ENCODE measurements around the gene MCTP2. TPM values are rescaled to one million over a fixed set of nuclear protein-coding genes. Genes with fewer than 3 reads are reported as not detected.

The MCTP2 gene
- total and polyA plus RNA-seq, 2 of the 8 experiments (the other 6 are each of a cell fraction or from before 2014, with no cell fraction given) = 3.4 to 4.5 TPM

DNA sequence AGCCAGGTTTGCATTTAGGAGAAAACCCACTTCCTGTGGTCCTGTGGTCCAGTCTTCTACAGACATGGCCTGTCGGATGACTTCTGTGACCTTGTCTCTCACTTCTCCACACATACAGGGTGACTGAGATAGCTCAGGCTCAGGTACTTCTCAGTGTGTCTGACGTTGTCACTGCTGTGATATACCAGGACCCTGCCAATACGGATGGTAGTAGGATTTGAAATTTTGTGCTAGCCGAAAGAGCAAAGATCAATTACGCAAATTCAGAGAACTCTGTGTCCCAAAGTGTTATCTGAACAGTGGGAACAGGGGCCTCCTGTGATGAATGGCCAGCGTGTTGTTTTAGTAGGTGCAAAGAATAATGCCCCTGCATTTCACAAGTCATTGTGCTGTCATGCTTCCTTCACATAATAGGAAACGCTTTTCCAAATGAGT lies 128.9 kb downstream of the MCTP2 start:
- FAIRE-seq (no peak), DNase-seq (ENCODE audit: low read depth in 1 of 2, low spot score in 2 of 2) (no peak)
- no peak overlapping the region for H4K5ac ChIP-seq (ENCODE audit: insufficient read length, low read depth, low read length)
- H3K23me2 ChIP-seq (ENCODE audit: low read depth, low read length) = no peaks in the 10 kb centered on the region
- WGBS, 2 experiments (ENCODE audit: extremely low coverage in 1 of 2, insufficient coverage in 1 of 2, insufficient read length in 1 of 2, insufficient replicate concordance in 2 of 2, low coverage in 1 of 2, low lambda C conversion rate in 2 of 2, missing lambda C conversion rate in 1 of 2) = 92% methylated on average over 7 of the region's 7 CpGs; no CpG with 5 or more reads in 1 of the 2 experiments
- H3K4me3 ChIP-seq (ENCODE audit: extremely low read depth in 1 of 4, insufficient read depth in 2 of 4, low read depth in 3 of 4, low read length in 4 of 4) = no peak overlapping the region
- H4K91ac ChIP-seq (replicated peaks; ENCODE audit: insufficient read length, low read length) = no peak overlapping the region
- H3K4me2 ChIP-seq (ENCODE audit: insufficient read depth in 1 of 2, low read depth in 2 of 2, low read length in 2 of 2) = no peak overlapping the region
- H3K79me2 ChIP-seq (ENCODE audit: control insufficient read depth in 1 of 2, insufficient read depth in 2 of 2, low read length in 2 of 2) = no peaks in the 10 kb centered on the region
- no peaks in the 10 kb centered on the region for H3K4me1 ChIP-seq (replicated peaks in 1 of 4; ENCODE audit: control insufficient read depth in 3 of 4, insufficient read depth in 4 of 4, low read length in 3 of 4)
- no peak overlapping the region for H2BK5ac ChIP-seq (ENCODE audit: low read depth, low read length)
- H2BK20ac ChIP-seq (ENCODE audit: low read length) = no peak overlapping the region
- H2BK120ac ChIP-seq (replicated peaks; ENCODE audit: low read depth, low read length) = no peak overlapping the region
- H2BK12ac ChIP-seq (ENCODE audit: low read depth, low read length) = no peak overlapping the region
- H3K27me3 ChIP-seq (replicated peaks in 1 of 4; ENCODE audit: control insufficient read depth in 3 of 4, extremely low read depth in 1 of 4, insufficient read depth in 3 of 4, low read length in 3 of 4) = no peaks in the 10 kb centered on the region
- H3K79me1 ChIP-seq (ENCODE audit: low read depth, low read length) = no peaks in the 10 kb centered on the region
- CTCF ChIA-PET (ENCODE audit: partially characterized antibody) = no interaction called here
- H4K20me1 ChIP-seq (replicated peaks in 1 of 2; ENCODE audit: control insufficient read depth in 1 of 2, insufficient read depth in 2 of 2, low read length in 2 of 2) = peaks cover 0 to 2% of the 10 kb centered on the region in 2 experiments
- no peak overlapping the region for H3K27ac ChIP-seq (ENCODE audit: low read depth, low read length)
- H3K18ac ChIP-seq (ENCODE audit: extremely low read depth, low read length) = no peak overlapping the region
- H3K4ac ChIP-seq (replicated peaks; ENCODE audit: insufficient read length, low read depth, low read length) = no peak overlapping the region
- H4K8ac ChIP-seq (ENCODE audit: extremely low read depth, insufficient read depth, low read length) = no peak overlapping the region; the same call in 1 of the 2 replicates
- no peaks in the 10 kb centered on the region for H3K9me3 ChIP-seq (ENCODE audit: insufficient read depth in 2 of 2, low read depth in 1 of 2, low read length in 1 of 2)
- no peak overlapping the region for H3K9ac ChIP-seq (replicated peaks in 1 of 4; ENCODE audit: extremely low read depth in 1 of 4, low read depth in 3 of 4, low read length in 3 of 4)
- no peak overlapping the region for H3K23ac ChIP-seq (ENCODE audit: insufficient read length)
- no peaks in the 10 kb centered on the region for H3K36me3 ChIP-seq (ENCODE audit: control insufficient read depth in 2 of 4, insufficient read depth in 4 of 4, low read length in 3 of 4)
- H3K14ac ChIP-seq (ENCODE audit: insufficient read length) = no peak overlapping the region
- H2AK5ac ChIP-seq (ENCODE audit: low read depth, low read length) = no peak overlapping the region
- no peak overlapping the region for H3K56ac ChIP-seq (replicated peaks; ENCODE audit: insufficient read length, low read depth, low read length)
- POLR2A ChIA-PET (ENCODE audit: partially characterized antibody) = no interaction called here
- H2AFZ ChIP-seq (ENCODE audit: low read length) = no peak overlapping the region
- no peak overlapping the region for H2BK15ac ChIP-seq (ENCODE audit: low read length)
- no peak for TF ChIP-seq RBBP5 (IDR thresholded peaks at IDR 0.05; ENCODE audit: borderline replicate concordance, low read depth, low read length)
- TF ChIP-seq, protein P1, sequence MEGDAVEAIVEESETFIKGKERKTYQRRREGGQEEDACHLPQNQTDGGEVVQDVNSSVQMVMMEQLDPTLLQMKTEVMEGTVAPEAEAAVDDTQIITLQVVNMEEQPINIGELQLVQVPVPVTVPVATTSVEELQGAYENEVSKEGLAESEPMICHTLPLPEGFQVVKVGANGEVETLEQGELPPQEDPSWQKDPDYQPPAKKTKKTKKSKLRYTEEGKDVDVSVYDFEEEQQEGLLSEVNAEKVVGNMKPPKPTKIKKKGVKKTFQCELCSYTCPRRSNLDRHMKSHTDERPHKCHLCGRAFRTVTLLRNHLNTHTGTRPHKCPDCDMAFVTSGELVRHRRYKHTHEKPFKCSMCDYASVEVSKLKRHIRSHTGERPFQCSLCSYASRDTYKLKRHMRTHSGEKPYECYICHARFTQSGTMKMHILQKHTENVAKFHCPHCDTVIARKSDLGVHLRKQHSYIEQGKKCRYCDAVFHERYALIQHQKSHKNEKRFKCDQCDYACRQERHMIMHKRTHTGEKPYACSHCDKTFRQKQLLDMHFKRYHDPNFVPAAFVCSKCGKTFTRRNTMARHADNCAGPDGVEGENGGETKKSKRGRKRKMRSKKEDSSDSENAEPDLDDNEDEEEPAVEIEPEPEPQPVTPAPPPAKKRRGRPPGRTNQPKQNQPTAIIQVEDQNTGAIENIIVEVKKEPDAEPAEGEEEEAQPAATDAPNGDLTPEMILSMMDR (IDR thresholded peaks at IDR 0.05; ENCODE audit: control extremely low read depth in 1 of 3, insufficient read depth in 1 of 3, low read depth in 1 of 3, low read length in 3 of 3) = no peak
- no peak for TF ChIP-seq BCL11A (IDR thresholded peaks at IDR 0.05; ENCODE audit: low read depth in 2 of 2, low read length in 2 of 2)
- no peak for TF ChIP-seq SIN3A (conservative IDR thresholded peaks at IDR 0.05 in 1 of 2, IDR thresholded peaks at IDR 0.05 in 1 of 2; ENCODE audit: low read depth in 1 of 2, low read length in 2 of 2)
- no peak for TF ChIP-seq POU5F1 (IDR thresholded peaks at IDR 0.05; ENCODE audit: low read depth, low read length)
- TF ChIP-seq KDM1A (IDR thresholded peaks at IDR 0.05; ENCODE audit: borderline replicate concordance, low read length) = no peak
- no peak for TF ChIP-seq TEAD4 (IDR thresholded peaks at IDR 0.05; ENCODE audit: low read depth, low read length)
- no peak for TF ChIP-seq GTF2F1 (IDR thresholded peaks at IDR 0.05; ENCODE audit: borderline replicate concordance, low read depth, low read length)
- no peak for TF ChIP-seq NRF1 (IDR thresholded peaks at IDR 0.05; ENCODE audit: low read depth, low read length)
- TF ChIP-seq CHD1 (IDR thresholded peaks at IDR 0.05; ENCODE audit: low read depth, low read length) = no peak
